DOHH2 (cell line): Measurements from ENCODE around the gene RACGAP1.
A peak's percentile ranks its signal among the peaks of the same experiment; 100 is the strongest.

Experiments
- H3F3A ChIP-seq: fragments of 200-600 bp; sonication (generic), shearing (Covaris generic); 2 replicates; pipeline ENCODE4 v1.6.0; 2016; ENCODE audit warnings: antibody characterized with exemption, mild to moderate bottlenecking; ENCODE audit not compliant: control insufficient read depth, insufficient read depth
- H3K27ac ChIP-seq: fragments of 200-600 bp; sonication (generic); 2 replicates; pipeline ENCODE4 v1.5.1; 2014; ENCODE audit warnings: low read depth, mild to moderate bottlenecking, low read length, moderate library complexity
- H3K27me3 ChIP-seq: fragments of 200-600 bp; sonication (generic); 2 replicates; pipeline ENCODE4 v1.6.1; 2014; ENCODE audit warnings: mild to moderate bottlenecking, low read length, mixed read lengths; ENCODE audit not compliant: control insufficient read depth
- H3K36me3 ChIP-seq: fragments of 200-600 bp; sonication (generic); 2 replicates; pipeline ENCODE4 v1.6.1; 2014; ENCODE audit warnings: mild to moderate bottlenecking, low read length, moderate library complexity, mixed read lengths; ENCODE audit not compliant: control insufficient read depth
- H3K4me1 ChIP-seq: fragments of 200-600 bp; sonication (generic); 2 replicates; pipeline ENCODE4 v1.6.1; 2014; ENCODE audit warnings: mild to moderate bottlenecking, low read length, mixed read lengths; ENCODE audit not compliant: control insufficient read depth
- H3K4me2 ChIP-seq: fragments of 200-600 bp; sonication (generic); 2 replicates; pipeline ENCODE4 v1.6.0; 2014; ENCODE audit warnings: mild to moderate bottlenecking, low read length, moderate library complexity
- H3K4me3 ChIP-seq: fragments of 200-600 bp; sonication (generic); 2 replicates; pipeline ENCODE4 v1.5.1; 2014; ENCODE audit warnings: mild to moderate bottlenecking, low read length, mixed read lengths
- H3K79me2 ChIP-seq: fragments of 200-600 bp; sonication (generic); 2 replicates; pipeline ENCODE4 v1.6.1; 2014; ENCODE audit warnings: mild to moderate bottlenecking, low read length, mixed read lengths; ENCODE audit not compliant: control insufficient read depth
- H3K9me2 ChIP-seq: fragments of 200-600 bp; sonication (generic); replicated peaks from 2 replicates; pipeline ENCODE4 v1.6.1; 2014; ENCODE audit warnings: mild to moderate bottlenecking, low read length, mixed read lengths; ENCODE audit not compliant: control insufficient read depth
- H3K9me3 ChIP-seq: fragments of 200-600 bp; sonication (generic); 2 replicates; pipeline ENCODE4 v1.6.1; 2014; ENCODE audit warnings: antibody characterized with exemption, low read length, mixed read lengths; ENCODE audit not compliant: control insufficient read depth, insufficient read depth
- H4K20me1 ChIP-seq: fragments of 200-600 bp; sonication (generic); 2 replicates; pipeline ENCODE4 v1.6.0; 2014; ENCODE audit warnings: low read depth, mild to moderate bottlenecking, antibody characterized with exemption, low read length, moderate library complexity; ENCODE audit not compliant: control insufficient read depth, insufficient read depth
- EZH2phosphoT487 ChIP-seq: fragments of 200-600 bp; sonication (generic); IDR thresholded peaks from 2 replicates; pipeline ENCODE4 v1.6.1; 2017; ENCODE audit warnings: borderline replicate concordance, mild to moderate bottlenecking, antibody characterized with exemption, low read length, moderate library complexity, mixed read lengths
- TF ChIP-seq, protein P1 (sequence below): fragments of 200-600 bp; sonication (generic); IDR thresholded peaks from one replicate; pipeline ENCODE4 v1.5.1; 2014; ENCODE audit warnings: antibody characterized with exemption, mild to moderate bottlenecking, low read depth, low read length; ENCODE audit not compliant: poor library complexity, severe bottlenecking

RACGAP1 gene

DNA sequence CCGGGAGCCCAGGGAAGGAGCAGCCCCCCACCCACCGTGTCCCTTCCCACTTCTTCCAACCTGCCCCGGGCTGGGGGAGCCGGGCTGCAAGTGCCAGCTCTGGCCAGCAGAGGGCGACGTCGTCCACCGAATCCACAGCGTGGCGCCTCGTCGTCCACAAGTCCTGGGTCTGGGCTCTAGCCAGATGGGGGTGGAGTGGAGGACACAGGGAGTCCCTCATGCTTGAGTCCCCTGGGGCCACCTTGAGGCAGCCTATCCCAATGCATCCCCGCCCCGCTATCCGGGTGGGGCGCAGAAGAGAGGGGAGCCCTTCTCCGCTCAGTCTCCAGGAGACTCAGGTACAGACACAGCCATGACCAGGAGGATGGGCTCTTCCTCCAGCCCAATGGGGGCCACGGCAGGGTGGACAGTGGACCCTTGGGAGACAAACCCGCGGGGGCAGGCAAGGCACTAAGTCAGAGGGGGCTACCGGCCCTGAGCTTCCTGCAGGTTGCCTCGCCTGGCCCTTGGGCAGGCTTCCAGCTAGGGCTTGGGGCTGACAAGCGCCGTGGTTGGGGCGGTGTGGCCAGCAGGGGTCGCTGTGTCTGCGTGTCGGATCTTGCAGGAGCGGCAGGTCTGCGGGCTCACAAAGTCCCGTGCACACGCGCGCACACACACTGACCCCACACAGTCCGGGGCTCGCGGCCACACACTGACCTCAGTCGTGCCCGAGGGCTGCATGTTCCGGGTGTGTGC lies 58.1 kb downstream of the RACGAP1 start:
- no peak overlapping the region for H3K27ac ChIP-seq
- peaks cover 13% of the 10 kb centered on the region for H3K4me1 ChIP-seq
- peaks cover 35% of the 10 kb centered on the region for H3K27me3 ChIP-seq

DNA sequence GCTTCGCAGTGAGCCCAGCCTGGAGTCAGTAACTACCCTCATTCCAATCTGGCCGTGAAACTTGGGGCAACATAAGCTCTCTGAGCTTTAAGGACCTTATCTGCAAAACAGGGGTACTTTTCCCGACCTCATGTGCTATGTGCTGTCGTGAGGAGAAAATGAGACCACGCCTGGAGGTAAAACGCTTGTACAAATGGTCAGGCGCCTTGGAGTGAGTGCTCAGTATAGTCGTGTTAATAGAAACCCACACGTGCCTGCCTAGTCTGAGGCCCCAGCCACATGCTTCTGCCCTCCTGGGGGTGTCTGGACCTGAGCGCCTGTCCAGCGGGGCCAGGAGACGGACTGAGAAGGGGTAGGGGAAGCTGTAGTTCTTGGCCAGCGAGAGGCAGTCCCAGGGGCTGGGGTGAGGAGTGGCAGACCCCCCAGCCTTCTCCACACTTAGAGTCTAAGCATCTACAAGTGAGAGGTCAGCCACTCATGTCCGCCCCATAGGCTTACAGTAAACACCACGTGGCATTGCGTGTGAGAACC lies 58.7 kb downstream of the RACGAP1 start:
- Histone ChIP-seq H3K36me3 (no peaks in the 10 kb centered on the region), H3K27ac (no peak overlapping the region), H3K9me2 (no peaks in the 10 kb centered on the region), H3K79me2 (no peaks in the 10 kb centered on the region), H4K20me1 (no peaks in the 10 kb centered on the region), H3K27me3 (peaks cover 35% of the 10 kb centered on the region), H3K4me2 (peak overlapping the region; percentile 95), H3K9me3 (no peaks in the 10 kb centered on the region), H3K4me3 (peak overlapping the region; percentile 80; the same call in 1 of the 2 replicates), H3F3A (no peaks in the 10 kb centered on the region), H3K4me1 (peaks cover 13% of the 10 kb centered on the region)
- TF ChIP-seq EZH2phosphoT487 = no peak
- TF ChIP-seq, protein P1, sequence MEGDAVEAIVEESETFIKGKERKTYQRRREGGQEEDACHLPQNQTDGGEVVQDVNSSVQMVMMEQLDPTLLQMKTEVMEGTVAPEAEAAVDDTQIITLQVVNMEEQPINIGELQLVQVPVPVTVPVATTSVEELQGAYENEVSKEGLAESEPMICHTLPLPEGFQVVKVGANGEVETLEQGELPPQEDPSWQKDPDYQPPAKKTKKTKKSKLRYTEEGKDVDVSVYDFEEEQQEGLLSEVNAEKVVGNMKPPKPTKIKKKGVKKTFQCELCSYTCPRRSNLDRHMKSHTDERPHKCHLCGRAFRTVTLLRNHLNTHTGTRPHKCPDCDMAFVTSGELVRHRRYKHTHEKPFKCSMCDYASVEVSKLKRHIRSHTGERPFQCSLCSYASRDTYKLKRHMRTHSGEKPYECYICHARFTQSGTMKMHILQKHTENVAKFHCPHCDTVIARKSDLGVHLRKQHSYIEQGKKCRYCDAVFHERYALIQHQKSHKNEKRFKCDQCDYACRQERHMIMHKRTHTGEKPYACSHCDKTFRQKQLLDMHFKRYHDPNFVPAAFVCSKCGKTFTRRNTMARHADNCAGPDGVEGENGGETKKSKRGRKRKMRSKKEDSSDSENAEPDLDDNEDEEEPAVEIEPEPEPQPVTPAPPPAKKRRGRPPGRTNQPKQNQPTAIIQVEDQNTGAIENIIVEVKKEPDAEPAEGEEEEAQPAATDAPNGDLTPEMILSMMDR = no peak

More for the DNA sequence above, 58.1 kb downstream of the RACGAP1 start:
- Histone ChIP-seq H3K4me2 (peak overlapping the region; percentile 95), H3K79me2 (no peaks in the 10 kb centered on the region), H3F3A (no peaks in the 10 kb centered on the region), H3K9me3 (no peaks in the 10 kb centered on the region), H3K9me2 (no peaks in the 10 kb centered on the region), H4K20me1 (no peaks in the 10 kb centered on the region), H3K4me3 (peak overlapping the region; percentile 80), H3K36me3 (no peaks in the 10 kb centered on the region)
- TF ChIP-seq, protein P1 = peak; percentile 88
- no peak for TF ChIP-seq EZH2phosphoT487

DNA sequence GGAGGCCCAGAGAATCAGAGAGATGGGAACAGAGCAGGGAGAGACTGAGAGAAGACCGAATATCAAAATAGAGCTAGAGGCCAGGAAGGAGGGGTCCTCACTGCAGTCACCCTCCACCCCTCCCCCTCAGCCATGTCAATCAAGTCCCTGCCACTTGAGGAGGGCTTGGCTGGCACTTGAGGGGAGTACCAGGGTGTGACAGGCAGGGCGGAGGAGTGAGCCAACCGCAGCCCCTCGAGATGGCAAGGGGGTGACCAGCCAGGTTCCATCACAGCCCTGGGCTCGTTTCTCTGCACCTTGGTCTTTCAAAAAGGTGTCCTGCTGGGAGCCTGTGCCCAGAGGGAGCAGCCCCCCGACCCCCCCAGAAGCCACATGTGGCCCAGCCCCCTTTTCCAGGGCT lies 59.5 kb downstream of the RACGAP1 start:
- peaks cover 31% of the 10 kb centered on the region for H3K27me3 ChIP-seq
- no peak for TF ChIP-seq EZH2phosphoT487
- TF ChIP-seq, protein P1 = no peak

More for the DNA sequence above, 59.5 kb downstream of the RACGAP1 start:
- H4K20me1 ChIP-seq = no peaks in the 10 kb centered on the region
- H3K4me1 ChIP-seq = peaks cover 13% of the 10 kb centered on the region
- H3K79me2 ChIP-seq = no peaks in the 10 kb centered on the region
- H3K4me3 ChIP-seq = no peak overlapping the region
- H3F3A ChIP-seq = no peaks in the 10 kb centered on the region
- H3K9me3 ChIP-seq = no peaks in the 10 kb centered on the region
- no peaks in the 10 kb centered on the region for H3K9me2 ChIP-seq
- no peaks in the 10 kb centered on the region for H3K36me3 ChIP-seq
- no peak overlapping the region for H3K27ac ChIP-seq
- no peak overlapping the region for H3K4me2 ChIP-seq
